ENCODE data around the gene MROH7. TPM values are rescaled to one million over a fixed set of nuclear protein-coding genes. Genes with fewer than 3 reads are reported as not detected.

Gene MROH7
- 0.16 and 1.6 TPM in 2 replicates for total RNA-seq

DNA sequence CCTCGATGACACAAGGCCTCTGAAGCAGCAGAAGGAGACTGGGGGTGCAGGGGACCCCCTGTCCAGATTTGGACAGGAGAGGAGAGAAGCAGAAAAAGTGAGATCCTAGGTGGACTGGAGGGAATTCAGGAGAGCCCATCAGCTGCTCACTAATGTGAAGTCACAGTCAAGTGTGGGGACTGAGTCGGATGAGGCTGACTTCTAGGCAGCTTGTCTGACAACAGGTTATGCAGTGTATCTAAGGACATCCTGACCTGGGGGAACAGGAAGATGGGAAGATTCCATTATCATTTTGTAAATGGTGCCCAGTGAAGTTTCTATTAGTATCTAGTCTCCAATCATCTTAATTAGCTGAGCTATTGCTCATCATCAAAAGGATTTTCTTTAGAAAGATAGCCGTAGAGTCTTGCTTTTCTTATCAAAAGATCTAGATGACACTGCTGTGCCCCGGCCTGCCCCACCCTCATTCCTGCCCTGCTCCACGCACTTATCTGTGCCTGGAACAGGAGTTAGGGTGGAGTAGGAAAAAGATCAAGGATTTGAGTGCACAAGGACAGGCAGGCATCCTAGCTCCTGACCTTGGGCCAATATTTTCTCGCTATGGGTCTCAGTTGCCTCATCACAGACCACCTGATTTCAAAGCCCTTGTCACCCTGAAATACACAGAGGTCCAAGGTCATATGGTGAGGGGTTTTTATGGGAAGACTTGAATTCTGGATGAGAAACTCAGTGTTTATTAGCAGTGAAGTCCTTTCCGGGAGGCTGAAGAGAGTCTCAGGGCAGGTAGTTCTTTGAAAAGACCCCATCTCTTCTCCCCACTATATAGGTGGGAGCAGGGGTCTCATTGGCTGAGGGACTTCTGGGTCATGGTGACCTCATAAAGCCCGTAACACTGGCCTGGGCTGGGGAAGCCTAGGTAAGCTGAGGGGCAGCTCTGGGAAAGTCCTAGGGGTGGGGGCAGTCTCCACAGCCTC lies at the start of gene MROH7:
MROH7 (plus strand) TSS at position 924 of the 974 bp plus-strand sequence. CDS start 11,141 bp downstream, outside the sequence.

DNA sequence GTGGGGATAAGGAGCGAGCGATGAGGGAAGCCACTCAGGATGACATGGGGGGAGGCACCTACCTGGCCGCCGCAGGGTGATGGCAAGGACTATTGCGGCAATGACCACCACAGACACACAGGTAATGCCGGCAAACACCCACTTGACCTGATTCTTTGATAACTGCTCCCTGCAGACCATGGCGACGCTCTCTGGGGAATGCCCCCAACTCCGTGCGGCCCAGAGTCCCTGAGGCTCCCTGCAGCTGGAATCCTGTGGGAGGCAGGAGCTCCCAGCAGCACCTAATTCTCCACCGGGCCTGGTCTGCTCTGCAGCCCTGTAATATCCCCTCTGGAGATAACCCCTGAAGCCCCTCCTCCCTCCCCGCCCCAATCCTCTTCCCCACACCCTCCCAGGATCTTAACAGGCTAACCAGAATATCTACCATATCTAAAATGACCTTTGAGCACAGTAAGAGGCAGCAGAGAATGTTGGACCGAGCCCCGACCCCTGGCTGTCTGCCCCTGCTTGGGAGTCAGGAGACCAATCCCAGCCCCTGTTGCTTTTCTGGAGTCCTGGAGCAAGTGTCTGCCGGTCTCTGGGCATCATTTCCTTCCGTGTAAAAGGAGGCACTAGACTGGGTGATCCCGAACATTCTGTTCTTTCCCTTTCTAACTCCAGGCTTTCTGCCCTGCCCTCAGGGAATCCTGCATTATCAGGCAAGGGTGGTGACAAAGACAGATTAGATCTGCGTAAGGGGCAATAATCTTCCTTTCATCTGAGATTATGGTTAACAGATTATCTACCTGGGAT lies 18.2 kb upstream of the MROH7 start, which contains the start of gene FAM151A:
FAM151A (minus strand) TSS at position 310 of the 792 bp plus-strand sequence; CDS start at position 180, 130 bp downstream.

DNA sequence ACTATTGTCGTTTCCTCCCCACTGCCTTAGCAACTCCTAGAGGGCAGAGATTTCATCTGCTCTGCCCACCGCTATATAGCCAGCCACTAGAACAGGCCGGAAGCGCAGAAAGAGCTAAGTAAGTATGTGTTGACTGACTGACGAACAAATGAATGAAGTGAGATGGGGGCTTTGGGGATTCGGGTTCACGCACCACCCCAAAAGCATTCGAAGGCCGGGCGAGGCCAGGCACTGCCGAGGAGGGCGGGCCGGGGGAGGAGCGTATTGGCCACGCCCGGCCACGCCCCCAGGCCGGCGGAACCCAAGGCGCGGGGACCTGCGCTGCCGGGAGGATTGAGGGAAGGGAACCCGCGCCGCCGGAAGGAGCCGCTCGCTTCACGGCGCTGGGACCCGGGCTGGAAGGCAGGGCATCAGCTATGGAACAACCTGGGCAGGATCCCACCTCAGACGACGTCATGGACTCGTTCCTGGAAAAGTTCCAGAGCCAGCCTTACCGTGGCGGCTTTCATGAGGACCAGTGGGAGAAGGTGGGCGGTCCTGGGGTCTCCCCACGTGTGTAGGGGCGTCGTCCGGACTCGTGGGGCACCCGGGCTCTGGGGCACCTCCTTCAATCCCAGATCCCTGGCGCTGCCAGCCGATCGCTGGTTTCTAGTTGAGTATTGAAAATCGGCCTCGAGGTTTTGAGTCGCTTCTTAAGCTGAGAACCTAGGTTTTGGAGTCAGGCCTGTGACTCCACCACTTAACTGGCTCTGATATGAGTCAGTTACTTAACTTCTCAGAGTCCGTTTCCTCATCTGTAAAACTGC lies 74.1 kb downstream of the MROH7 start, which contains the start of gene TTC4:
TTC4 (plus strand) TSS at position 369 of the 806 bp plus-strand sequence; CDS start at position 417, 48 bp downstream.

Other genes starting within 250 kb of the MROH7 start
- 8.5 and 11.3 TPM in 2 replicates for gene SSBP3, start 235.4 kb upstream of the MROH7 start, total RNA-seq
- gene ACOT11, start 93.6 kb upstream of the MROH7 start, total RNA-seq, result 3.0 and 4.0 TPM in 2 replicates
- not detected in 2 replicates for gene FAM151A, start 18.3 kb upstream of the MROH7 start, total RNA-seq
- 15.0 and 17.3 TPM in 2 replicates for gene TTC4, start 74.1 kb downstream of the MROH7 start, total RNA-seq
- gene PARS2, start 122.7 kb downstream of the MROH7 start, total RNA-seq, result 3.2 and 4.1 TPM in 2 replicates
- not detected in 2 replicates for gene TTC22, start 159.5 kb downstream of the MROH7 start, total RNA-seq
- 53.3 and 57.6 TPM in 2 replicates for gene DHCR24, start 245.4 kb downstream of the MROH7 start, total RNA-seq

Data from bronchial smooth muscle cell (primary cell).